RPMI8226 (cell line): ENCODE measurements around the gene MYB.
A peak's percentile ranks its signal among the peaks of the same experiment; 100 is the strongest.

Source experiments
- DNase-seq: peaks from one replicate; pipeline ENCODE4 v3.0.0-alpha.2; 2015

The MYB gene

GRCh38 chr6:135165031-135165430 is 16.1 kb upstream of the MYB start:
- DNase-seq, result no peak

- no peak for DNase-seq
Observed at GRCh38 chr6:135166515-135166914, 14.6 kb upstream of the MYB start.

GRCh38 chr6:135167617-135168016 is 13.5 kb upstream of the MYB start:
- no peak for DNase-seq

GRCh38 chr6:135168766-135169165 is 12.3 kb upstream of the MYB start:
- DNase-seq, result no peak

GRCh38 chr6:135170238-135170637 is 10.9 kb upstream of the MYB start:
- no peak for DNase-seq

- DNase-seq, result no peak
Observed at GRCh38 chr6:135170849-135171248, 10.3 kb upstream of the MYB start.

- no peak for DNase-seq
Observed at GRCh38 chr6:135173242-135173988, 7.7 kb upstream of the MYB start.

- no peak for DNase-seq
Observed at GRCh38 chr6:135173989-135174484, 7.1 kb upstream of the MYB start.

GRCh38 chr6:135176058-135176457 is 5.0 kb upstream of the MYB start:
- DNase-seq, result no peak

- no peak for DNase-seq
Observed at GRCh38 chr6:135176464-135176863, 4.6 kb upstream of the MYB start.

- DNase-seq, result peak; percentile 43
Observed at GRCh38 chr6:135179372-135179771, 1.7 kb upstream of the MYB start.

- peak; percentile 34 for DNase-seq
Observed at GRCh38 chr6:135179920-135180541, 1.1 kb upstream of the MYB start.

- DNase-seq, result peak; percentile 8
Observed at GRCh38 chr6:135181333-135182070, 394 bp downstream of the MYB start.

GRCh38 chr6:135182071-135183001 is 1.2 kb downstream of the MYB start:
- peak; percentile 58 for DNase-seq

GRCh38 chr6:135183002-135183531 is 2.0 kb downstream of the MYB start:
- peak; percentile 90 for DNase-seq

GRCh38 chr6:135183532-135184440 is 2.7 kb downstream of the MYB start:
- peak; percentile 84 for DNase-seq

- DNase-seq, result no peak
Observed at GRCh38 chr6:135185483-135185882, 4.4 kb downstream of the MYB start.

GRCh38 chr6:135186255-135186654 is 5.1 kb downstream of the MYB start:
- DNase-seq, result no peak

GRCh38 chr6:135187372-135187771 is 6.3 kb downstream of the MYB start:
- DNase-seq, result no peak

- DNase-seq, result no peak
Observed at GRCh38 chr6:135188718-135189117, 7.6 kb downstream of the MYB start.

GRCh38 chr6:135189344-135189743 is 8.2 kb downstream of the MYB start:
- no peak for DNase-seq
